ENCODE data around the gene CTSH.

- TF ChIP-seq POLR2AphosphoS5 (IDR thresholded peaks at IDR 0.05; ENCODE audit: low read depth, low read length), result no peak
- TF ChIP-seq POLR2A (IDR thresholded peaks at IDR 0.05; ENCODE audit: low read depth, low read length), result no peak
Observed at GRCh38 chr15:78904599-78905358, 40.1 kb downstream of the CTSH start.
